Panc1 (cell line): ENCODE data around the gene IRGM. TPM values are rescaled to one million over a fixed set of nuclear protein-coding genes. Genes with fewer than 3 reads are reported as not detected.

Experiments used
- ATAC-seq: fragments of 200-7000 bp; cut with Tn5 transposase; 2 replicates; pipeline ENCODE4 v1.9.1; 2020; ENCODE audit warnings: mild to moderate bottlenecking, moderate library complexity
- BruUV-seq: library from RNA; stranded (reverse); fragments of 400-500 nt; replicated peaks from 2 replicates; lab custom pipeline; 2021; lab: Mats Ljungman, UMichigan
- CTCF ChIA-PET: fragments of 300-600 bp; sonication (Branson Sonifier 250); formaldehyde crosslinking; loops from one replicate; lab custom pipeline; 2022; ENCODE audit warnings: antibody characterized with exemption; lab: Charles Lee
- POLR2A ChIA-PET: fragments of 300-600 bp; sonication (Branson Sonifier 250); formaldehyde crosslinking; loops from one replicate; lab custom pipeline; 2022; ENCODE audit warnings: antibody characterized with exemption; lab: Charles Lee
- DNase-seq: peaks from one replicate; pipeline ENCODE4 v3.0.0-alpha.2; 2010; ENCODE audit warnings: low read depth, low spot score
- H3K27ac ChIP-seq: 2 replicates; pipeline ENCODE4 v1.5.1; 2011; ENCODE audit warnings: mild to moderate bottlenecking, low read length, inconsistent platforms
- H3K27me3 ChIP-seq: fragments of 200-500 bp; sonication (Bioruptor generic); 2 replicates; pipeline ENCODE4 v1.6.0; 2014; ENCODE audit warnings: low read length, inconsistent platforms; ENCODE audit not compliant: control insufficient read depth, insufficient read depth
- H3K36me3 ChIP-seq: fragments of 200-500 bp; sonication (Bioruptor generic); 2 replicates; pipeline ENCODE4 v1.5.1; 2014; ENCODE audit warnings: inconsistent platforms, mild to moderate bottlenecking, low read length, moderate library complexity; ENCODE audit not compliant: control insufficient read depth, insufficient read depth
- H3K4me1 ChIP-seq: 2 replicates; pipeline ENCODE4 v1.5.1; 2011; ENCODE audit warnings: inconsistent platforms, mild to moderate bottlenecking, low read length, moderate library complexity; ENCODE audit not compliant: control insufficient read depth, insufficient read depth
- H3K4me3 ChIP-seq, 2 experiments: 2 replicates each; pipeline ENCODE4 v1.5.1; 2011 to 2012; ENCODE audit warnings: low read depth in 2 of 2, low read length in 2 of 2, mild to moderate bottlenecking in 2 of 2, inconsistent platforms in 1 of 2, moderate library complexity in 1 of 2
- H3K9me3 ChIP-seq: fragments of 200-500 bp; sonication (Bioruptor generic); 2 replicates; pipeline ENCODE4 v1.5.1; 2014; ENCODE audit warnings: low read depth, mild to moderate bottlenecking, inconsistent platforms, low read length, moderate library complexity; ENCODE audit not compliant: control insufficient read depth, insufficient read depth
- POLR2AphosphoS5 ChIP-seq: IDR thresholded peaks from 2 replicates; pipeline ENCODE4 v1.6.1; 2012; ENCODE audit warnings: mild to moderate bottlenecking, low read depth, low read length, moderate library complexity
- SIN3A ChIP-seq: IDR thresholded peaks from 2 replicates; pipeline ENCODE4 v1.6.1; 2012; ENCODE audit warnings: low read depth, mild to moderate bottlenecking, low read length, moderate library complexity, borderline replicate concordance; ENCODE audit not compliant: insufficient read depth
- TCF7L2 ChIP-seq: IDR thresholded peaks from 2 replicates; pipeline ENCODE4 v1.6.1; 2011; ENCODE audit warnings: mild to moderate bottlenecking, low read depth, low read length, inconsistent platforms
- in situ Hi-C: cut with HindIII; loops from 2 replicates; pipeline ENCODE4 v1.10.0; 2016; ENCODE audit warnings: low sequenced_read_pairs, low pct_unique_long_range_greater_than_20kb
- intact Hi-C: fragments of 100-400 bp; cut with micrococcal nuclease; formaldehyde crosslinking; loops from one replicate; pipeline ENCODE4 v1.10.0; 2022; ENCODE audit not compliant: unreplicated experiment
- total RNA-seq: library from RNA; stranded (reverse); gene quantifications from one replicate; pipeline ENCODE4 v1.2.1, GENCODE V29; 2021; ENCODE audit not compliant: unreplicated experiment
- TF ChIP-seq, protein P1 (sequence below), 2 experiments: IDR thresholded peaks; 2 replicates each; pipeline ENCODE4 v1.6.1; 2011 to 2012; ENCODE audit warnings: low read depth in 2 of 2, control low read depth in 1 of 2, low read length in 1 of 2, mild to moderate bottlenecking in 1 of 2, moderate library complexity in 1 of 2; ENCODE audit not compliant: insufficient read depth in 1 of 2
- TF ChIP-seq, protein P2 (sequence below): fragments of 450-650 bp; IDR thresholded peaks from 2 replicates; pipeline ENCODE4 v1.5.1; 2017; ENCODE audit warnings: mild to moderate bottlenecking

Gene IRGM
- total RNA-seq, 1 experiment from 2014 or later: 0.18 TPM

DNA sequence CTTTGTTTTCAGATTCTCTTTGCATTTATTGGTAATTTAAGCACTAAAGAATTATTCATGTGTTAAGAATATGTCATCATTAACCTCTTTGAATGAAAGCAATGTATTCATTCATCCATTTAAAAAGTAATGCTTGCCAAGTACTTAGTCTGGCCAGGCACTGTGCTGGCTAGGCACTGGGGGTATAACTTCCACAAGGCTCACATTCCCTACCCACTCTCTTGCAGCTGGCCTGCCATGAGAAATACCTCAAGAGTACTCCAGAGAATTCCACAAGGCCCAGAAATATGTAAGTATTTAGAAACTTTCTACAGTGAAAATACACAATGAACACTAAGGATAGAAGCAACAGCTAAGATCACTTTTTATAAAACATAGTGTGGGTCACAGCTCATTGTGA lies 33.0 kb downstream of the IRGM start:
- no peaks in the 10 kb centered on the region for H3K36me3 ChIP-seq
- intact Hi-C loops: no loop called here
- in situ Hi-C loops: no loop called here
- no peaks in the 10 kb centered on the region; the same call in 1 of the 2 replicates for H3K9me3 ChIP-seq
- TF ChIP-seq, protein P1, sequence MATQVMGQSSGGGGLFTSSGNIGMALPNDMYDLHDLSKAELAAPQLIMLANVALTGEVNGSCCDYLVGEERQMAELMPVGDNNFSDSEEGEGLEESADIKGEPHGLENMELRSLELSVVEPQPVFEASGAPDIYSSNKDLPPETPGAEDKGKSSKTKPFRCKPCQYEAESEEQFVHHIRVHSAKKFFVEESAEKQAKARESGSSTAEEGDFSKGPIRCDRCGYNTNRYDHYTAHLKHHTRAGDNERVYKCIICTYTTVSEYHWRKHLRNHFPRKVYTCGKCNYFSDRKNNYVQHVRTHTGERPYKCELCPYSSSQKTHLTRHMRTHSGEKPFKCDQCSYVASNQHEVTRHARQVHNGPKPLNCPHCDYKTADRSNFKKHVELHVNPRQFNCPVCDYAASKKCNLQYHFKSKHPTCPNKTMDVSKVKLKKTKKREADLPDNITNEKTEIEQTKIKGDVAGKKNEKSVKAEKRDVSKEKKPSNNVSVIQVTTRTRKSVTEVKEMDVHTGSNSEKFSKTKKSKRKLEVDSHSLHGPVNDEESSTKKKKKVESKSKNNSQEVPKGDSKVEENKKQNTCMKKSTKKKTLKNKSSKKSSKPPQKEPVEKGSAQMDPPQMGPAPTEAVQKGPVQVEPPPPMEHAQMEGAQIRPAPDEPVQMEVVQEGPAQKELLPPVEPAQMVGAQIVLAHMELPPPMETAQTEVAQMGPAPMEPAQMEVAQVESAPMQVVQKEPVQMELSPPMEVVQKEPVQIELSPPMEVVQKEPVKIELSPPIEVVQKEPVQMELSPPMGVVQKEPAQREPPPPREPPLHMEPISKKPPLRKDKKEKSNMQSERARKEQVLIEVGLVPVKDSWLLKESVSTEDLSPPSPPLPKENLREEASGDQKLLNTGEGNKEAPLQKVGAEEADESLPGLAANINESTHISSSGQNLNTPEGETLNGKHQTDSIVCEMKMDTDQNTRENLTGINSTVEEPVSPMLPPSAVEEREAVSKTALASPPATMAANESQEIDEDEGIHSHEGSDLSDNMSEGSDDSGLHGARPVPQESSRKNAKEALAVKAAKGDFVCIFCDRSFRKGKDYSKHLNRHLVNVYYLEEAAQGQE (IDR thresholded peaks at IDR 0.05; ENCODE audit: insufficient read depth in 1 of 2, low read depth in 2 of 2, low read length in 1 of 2): no peak
- TF ChIP-seq SIN3A: no peak
- no peak for TF ChIP-seq POLR2AphosphoS5
- TF ChIP-seq, protein P2, sequence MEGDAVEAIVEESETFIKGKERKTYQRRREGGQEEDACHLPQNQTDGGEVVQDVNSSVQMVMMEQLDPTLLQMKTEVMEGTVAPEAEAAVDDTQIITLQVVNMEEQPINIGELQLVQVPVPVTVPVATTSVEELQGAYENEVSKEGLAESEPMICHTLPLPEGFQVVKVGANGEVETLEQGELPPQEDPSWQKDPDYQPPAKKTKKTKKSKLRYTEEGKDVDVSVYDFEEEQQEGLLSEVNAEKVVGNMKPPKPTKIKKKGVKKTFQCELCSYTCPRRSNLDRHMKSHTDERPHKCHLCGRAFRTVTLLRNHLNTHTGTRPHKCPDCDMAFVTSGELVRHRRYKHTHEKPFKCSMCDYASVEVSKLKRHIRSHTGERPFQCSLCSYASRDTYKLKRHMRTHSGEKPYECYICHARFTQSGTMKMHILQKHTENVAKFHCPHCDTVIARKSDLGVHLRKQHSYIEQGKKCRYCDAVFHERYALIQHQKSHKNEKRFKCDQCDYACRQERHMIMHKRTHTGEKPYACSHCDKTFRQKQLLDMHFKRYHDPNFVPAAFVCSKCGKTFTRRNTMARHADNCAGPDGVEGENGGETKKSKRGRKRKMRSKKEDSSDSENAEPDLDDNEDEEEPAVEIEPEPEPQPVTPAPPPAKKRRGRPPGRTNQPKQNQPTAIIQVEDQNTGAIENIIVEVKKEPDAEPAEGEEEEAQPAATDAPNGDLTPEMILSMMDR: no peak
- no peak for TF ChIP-seq TCF7L2
- ChIA-PET CTCF (no interaction called here), POLR2A (no interaction called here)
- DNase-seq: no peak
- no peak overlapping the region for H3K27ac ChIP-seq
- no TSS peak for BruUV-seq
- ATAC-seq: no peak
- H3K4me3 ChIP-seq: no peak overlapping the region
- H3K27me3 ChIP-seq: no peaks in the 10 kb centered on the region
- H3K4me1 ChIP-seq: no peaks in the 10 kb centered on the region

DNA sequence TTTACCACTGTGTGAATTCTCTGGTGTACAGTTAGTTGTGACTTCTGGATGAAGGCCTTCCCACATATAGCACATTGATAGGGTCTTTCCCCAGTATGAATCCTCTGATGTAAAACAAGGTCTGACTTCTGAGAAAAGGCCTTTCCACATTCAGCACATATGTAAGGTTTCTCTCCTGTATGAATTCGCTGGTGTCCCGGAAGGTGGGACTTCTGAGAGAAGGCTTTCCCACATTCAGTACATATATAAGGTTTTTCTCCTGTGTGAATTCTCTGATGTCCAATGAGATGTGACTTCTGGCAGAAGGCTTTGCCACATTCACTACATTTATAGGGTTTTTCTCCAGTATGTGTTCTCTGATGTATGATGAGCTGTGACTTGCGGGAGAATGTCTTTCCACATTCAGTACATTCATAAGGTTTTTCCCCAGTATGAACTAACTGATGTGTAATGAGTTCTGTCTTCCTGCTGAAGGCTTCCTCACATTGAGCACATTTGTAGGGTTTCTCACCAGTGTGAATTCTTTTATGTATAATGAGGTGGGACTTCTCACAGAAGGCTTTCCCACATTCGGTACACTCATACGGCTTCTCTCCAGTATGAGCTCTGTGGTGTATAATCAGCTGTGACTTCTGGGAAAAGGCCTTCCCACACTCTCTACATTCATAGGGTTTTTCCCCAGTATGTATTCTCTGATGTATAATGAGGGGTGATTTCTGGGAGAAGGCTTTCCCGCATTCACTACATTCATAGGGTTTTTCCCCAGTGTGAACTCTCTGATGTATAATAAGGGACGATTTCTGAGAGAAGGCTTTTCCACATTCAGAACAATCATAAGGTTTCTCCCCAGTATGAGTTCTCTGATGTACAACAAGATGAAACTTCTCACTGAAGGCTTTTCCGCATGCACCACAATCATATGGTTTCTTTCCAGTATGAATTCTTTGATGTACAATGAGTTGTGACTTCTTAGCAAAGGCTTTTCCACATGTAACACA lies 49.4 kb downstream of the IRGM start:
- in situ Hi-C loops (no loop called here), intact Hi-C loops (loop anchor here (10.0 kb wide), 1 partner anchor 59 kb away; no protein-coding TSS in a partner anchor)
- DNase-seq (no peak), ATAC-seq (no peak)
- Histone ChIP-seq H3K27me3 (no peaks in the 10 kb centered on the region), H3K4me1 (no peaks in the 10 kb centered on the region), H3K4me3 (no peak overlapping the region), H3K36me3 (no peaks in the 10 kb centered on the region), H3K9me3 (peaks cover 92% of the 10 kb centered on the region), H3K27ac (no peak overlapping the region)
- POLR2A ChIA-PET: no interaction called here
- no peak for TF ChIP-seq TCF7L2
- TF ChIP-seq, protein P1 (IDR thresholded peaks at IDR 0.05; ENCODE audit: insufficient read depth in 1 of 2, low read depth in 2 of 2, low read length in 1 of 2): no peak
- TF ChIP-seq, protein P2: no peak
- no peak for TF ChIP-seq SIN3A
- no peak for TF ChIP-seq POLR2AphosphoS5
- CTCF ChIA-PET: interaction anchor here (0.6 kb wide), 1 partner anchor 620 kb away, joined by 3 read pairs; no protein-coding TSS in a partner anchor
- BruUV-seq: no TSS peak
